SH-SY5Y (cell line): ENCODE results near the gene WRAP73.

Source experiments
- GATA2 ChIP-seq: IDR thresholded peaks from 2 replicates; pipeline ENCODE4 v1.6.1; 2011; ENCODE audit warnings: mild to moderate bottlenecking, low read depth, low read length
- GATA3 ChIP-seq: IDR thresholded peaks from 2 replicates; pipeline ENCODE4 v1.6.1; 2011; ENCODE audit warnings: low read depth, mild to moderate bottlenecking, low read length, moderate library complexity

GRCh38 chr1:3642919-3643675, 6.8 kb downstream of the WRAP73 start:
- TF ChIP-seq GATA2, result no peak
- no peak for TF ChIP-seq GATA3
